Measurements from ENCODE around the gene CLPTM1.
A peak's percentile ranks its signal among the peaks of the same experiment; 100 is the strongest.

Gene CLPTM1

DNA sequence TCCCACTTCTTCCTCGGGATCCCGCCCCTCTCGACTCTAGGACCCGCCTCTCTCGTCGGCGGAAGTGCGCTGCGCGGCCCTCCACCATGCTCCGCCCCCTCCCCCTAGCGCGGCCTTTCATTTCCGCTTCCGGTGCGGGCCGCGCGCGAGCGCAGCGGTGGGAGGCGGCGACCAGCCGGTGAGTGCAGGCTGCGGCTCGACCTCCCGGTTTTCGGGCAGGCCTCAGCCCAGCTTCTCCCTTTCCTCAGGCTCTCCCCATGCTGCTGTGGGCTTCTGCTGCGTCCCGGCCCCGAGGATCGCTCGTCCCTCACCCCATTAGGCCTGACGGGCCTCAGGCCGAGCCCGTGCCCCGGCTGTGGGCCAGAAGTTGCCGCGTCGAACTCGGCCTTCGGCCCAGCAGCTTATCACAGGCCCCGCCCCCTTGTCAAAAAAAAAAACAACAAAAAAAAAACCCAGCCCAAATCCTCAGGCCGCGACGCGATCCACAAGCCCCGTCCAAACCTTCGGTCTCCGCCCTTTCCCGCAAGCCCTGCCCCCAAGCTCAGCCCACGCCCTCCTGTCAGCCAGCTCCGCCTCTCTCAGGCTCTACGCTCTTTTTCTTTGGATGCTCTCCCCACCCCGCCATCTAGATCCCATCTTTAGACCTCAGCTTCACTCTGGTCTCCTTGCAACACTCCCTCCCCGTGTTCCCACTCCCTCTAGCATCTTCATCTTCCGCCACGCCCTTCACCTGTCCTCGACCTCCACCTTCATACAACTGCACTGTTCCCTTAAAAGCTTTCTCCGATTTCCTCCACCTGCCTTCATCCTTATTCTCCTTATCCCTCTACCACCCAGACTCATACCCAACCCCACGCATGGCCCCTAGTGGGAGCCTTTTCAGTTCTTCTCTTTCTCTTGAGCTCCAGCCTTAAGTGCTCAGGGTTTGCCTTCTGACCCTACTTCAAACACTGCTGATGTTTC is 84.0 kb downstream of the CLPTM1 start, which contains the start of gene CLASRP:
Gene CLASRP, plus strand, starts transcription at position 115 of the 963 bp plus-strand sequence. CDS start 1,168 bp downstream, outside the sequence.
- in situ Hi-C loops (cut with HindIII; ENCODE audit: low sequenced_read_pairs) = no loop called here
- DNase-seq (ENCODE audit: low read depth, low spot score) = peak; percentile 90
- TF ChIP-seq, protein P1, sequence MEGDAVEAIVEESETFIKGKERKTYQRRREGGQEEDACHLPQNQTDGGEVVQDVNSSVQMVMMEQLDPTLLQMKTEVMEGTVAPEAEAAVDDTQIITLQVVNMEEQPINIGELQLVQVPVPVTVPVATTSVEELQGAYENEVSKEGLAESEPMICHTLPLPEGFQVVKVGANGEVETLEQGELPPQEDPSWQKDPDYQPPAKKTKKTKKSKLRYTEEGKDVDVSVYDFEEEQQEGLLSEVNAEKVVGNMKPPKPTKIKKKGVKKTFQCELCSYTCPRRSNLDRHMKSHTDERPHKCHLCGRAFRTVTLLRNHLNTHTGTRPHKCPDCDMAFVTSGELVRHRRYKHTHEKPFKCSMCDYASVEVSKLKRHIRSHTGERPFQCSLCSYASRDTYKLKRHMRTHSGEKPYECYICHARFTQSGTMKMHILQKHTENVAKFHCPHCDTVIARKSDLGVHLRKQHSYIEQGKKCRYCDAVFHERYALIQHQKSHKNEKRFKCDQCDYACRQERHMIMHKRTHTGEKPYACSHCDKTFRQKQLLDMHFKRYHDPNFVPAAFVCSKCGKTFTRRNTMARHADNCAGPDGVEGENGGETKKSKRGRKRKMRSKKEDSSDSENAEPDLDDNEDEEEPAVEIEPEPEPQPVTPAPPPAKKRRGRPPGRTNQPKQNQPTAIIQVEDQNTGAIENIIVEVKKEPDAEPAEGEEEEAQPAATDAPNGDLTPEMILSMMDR (IDR thresholded peaks at IDR 0.05; ENCODE audit: low read depth, low read length) = no peak
- H3K4me3 ChIP-seq (ENCODE audit: low read depth, low read length) = peak within 1 kb of the TSS; percentile 95

DNA sequence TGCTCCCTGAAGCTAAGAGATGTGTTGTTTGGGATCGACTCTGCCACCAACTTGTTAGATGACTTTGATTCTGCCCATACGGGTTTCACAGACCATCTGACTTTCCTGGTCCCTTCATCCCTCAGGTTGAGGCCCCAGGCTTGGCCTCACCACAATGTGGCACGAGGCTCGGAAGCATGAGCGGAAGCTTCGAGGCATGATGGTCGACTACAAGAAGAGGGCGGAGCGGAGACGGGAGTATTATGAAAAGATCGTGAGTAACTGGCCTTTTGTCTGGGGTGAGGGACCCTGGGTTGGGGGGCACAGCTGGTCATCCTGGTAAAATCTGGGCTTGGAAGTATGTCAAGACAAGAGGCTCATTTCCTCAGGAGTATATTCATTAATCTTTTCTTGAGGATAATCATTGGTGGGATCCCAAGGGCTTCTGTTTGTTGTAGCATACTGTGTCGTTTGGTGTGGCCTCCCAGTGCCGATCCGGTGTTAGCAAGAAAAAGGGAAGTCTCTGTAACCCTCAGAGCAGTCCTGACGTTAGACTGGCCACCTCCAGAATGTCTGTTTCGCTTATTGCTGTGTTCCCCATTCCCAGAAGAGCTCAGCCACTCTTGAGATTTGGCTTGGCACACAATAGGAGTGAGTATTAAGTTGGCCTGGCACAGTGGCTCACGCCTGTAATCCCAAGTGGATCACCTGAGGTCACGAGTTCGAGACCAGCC is 85.0 kb downstream of the CLPTM1 start:
- TF ChIP-seq, protein P1 (IDR thresholded peaks at IDR 0.05; ENCODE audit: low read depth, low read length) = no peak
- H3K4me3 ChIP-seq (ENCODE audit: low read depth, low read length) = peak overlapping the region; percentile 95
- DNase-seq (ENCODE audit: low read depth, low spot score) = no peak
- in situ Hi-C loops (cut with HindIII; ENCODE audit: low sequenced_read_pairs) = no loop called here

DNA sequence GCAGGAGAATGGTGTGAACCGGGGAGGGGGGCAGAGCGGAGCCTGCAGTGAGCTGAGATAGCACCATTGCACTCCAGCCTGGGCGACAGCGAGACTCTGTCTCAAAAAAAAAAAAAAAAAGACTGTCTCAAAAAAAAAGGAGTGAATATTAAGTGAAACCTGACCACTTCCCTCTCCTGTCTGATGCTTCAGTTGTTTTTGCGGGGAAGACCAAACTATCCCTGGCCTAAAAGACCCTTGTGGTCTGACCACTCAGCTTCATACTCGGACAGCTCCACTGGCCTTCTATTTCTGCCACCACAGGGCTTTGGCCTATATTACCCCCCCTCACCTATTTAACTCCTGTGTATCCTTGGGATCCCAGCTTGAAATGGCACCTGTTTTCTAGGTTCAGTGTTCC is 85.9 kb downstream of the CLPTM1 start:
- in situ Hi-C loops (cut with HindIII; ENCODE audit: low sequenced_read_pairs) = no loop called here

More for the DNA sequence above, 85.9 kb downstream of the CLPTM1 start:
- no peak for DNase-seq (ENCODE audit: low read depth, low spot score)
- TF ChIP-seq, protein P1 (IDR thresholded peaks at IDR 0.05; ENCODE audit: low read depth, low read length) = no peak
- no peak overlapping the region for H3K4me3 ChIP-seq (ENCODE audit: low read depth, low read length)

Measured in astrocyte of the spinal cord (primary cell).